ENCODE data around the gene PAK3.

The PAK3 gene

DNA sequence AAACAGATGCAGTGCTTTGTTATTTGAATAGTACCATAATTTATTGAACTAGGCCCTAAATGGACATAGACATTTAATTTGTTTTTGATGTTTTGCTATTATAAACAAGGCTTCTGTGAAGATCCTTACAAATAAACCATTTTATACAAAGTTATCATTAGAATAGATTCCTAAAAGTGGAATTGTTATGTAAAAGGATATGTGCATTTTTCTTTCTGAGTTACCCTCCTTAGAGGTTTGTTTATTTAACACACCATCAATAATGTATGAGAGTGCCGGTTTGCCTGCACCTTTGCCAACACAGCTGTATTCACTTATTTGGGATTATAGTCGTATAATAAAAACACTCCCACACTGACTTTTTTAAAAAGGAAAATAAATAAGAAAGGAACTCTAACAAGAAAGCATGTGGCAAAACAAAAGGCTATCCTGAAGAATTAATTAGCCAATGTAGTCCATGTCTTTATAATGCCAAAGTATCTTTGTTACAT lies 84.8 kb downstream of the PAK3 start:
- H3K4me1 ChIP-seq (ENCODE audit: low read length) = no peaks in the 10 kb centered on the region
- no peak for DNase-seq
- no peak overlapping the region for H3K9ac ChIP-seq (ENCODE audit: low read length)
- H3K79me2 ChIP-seq (ENCODE audit: low read length) = no peaks in the 10 kb centered on the region
- TF ChIP-seq CTCF (IDR thresholded peaks at IDR 0.05; ENCODE audit: low read length) (no peak), EZH2phosphoT487 (IDR thresholded peaks at IDR 0.05; ENCODE audit: low read length) (no peak)
- no peaks in the 10 kb centered on the region for H3K9me2 ChIP-seq (replicated peaks; ENCODE audit: insufficient read depth, low read length)
- H3K4me3 ChIP-seq (ENCODE audit: low read length) = no peak overlapping the region
- H3K4me2 ChIP-seq (ENCODE audit: low read depth, low read length) = no peak overlapping the region
- no peak overlapping the region for H3K27ac ChIP-seq (ENCODE audit: low read length)
- H3K9me3 ChIP-seq (replicated peaks; ENCODE audit: insufficient read depth, low read length) = no peaks in the 10 kb centered on the region; the same call in 1 of the 2 replicates
- H3K36me3 ChIP-seq (replicated peaks; ENCODE audit: insufficient read depth, low read length) = no peaks in the 10 kb centered on the region
- no peaks in the 10 kb centered on the region for H4K20me1 ChIP-seq (ENCODE audit: insufficient read depth, low read length)
- no peaks in the 10 kb centered on the region for H3F3A ChIP-seq (ENCODE audit: insufficient read depth, low read length)
- no peak overlapping the region for H2AFZ ChIP-seq (ENCODE audit: low read length)
- H3K27me3 ChIP-seq (replicated peaks; ENCODE audit: insufficient read depth, low read length) = no peaks in the 10 kb centered on the region

- no peaks in the 10 kb centered on the region for H4K20me1 ChIP-seq (ENCODE audit: insufficient read depth, low read length)
- H3K79me2 ChIP-seq (ENCODE audit: low read length) = no peaks in the 10 kb centered on the region
- H3K36me3 ChIP-seq (replicated peaks; ENCODE audit: insufficient read depth, low read length) = no peaks in the 10 kb centered on the region
- no peaks in the 10 kb centered on the region for H3K4me1 ChIP-seq (ENCODE audit: low read length)
- no peaks in the 10 kb centered on the region; the same call in 1 of the 2 replicates for H3K9me3 ChIP-seq (replicated peaks; ENCODE audit: insufficient read depth, low read length)
- H3K4me3 ChIP-seq (ENCODE audit: low read length) = no peak overlapping the region
- H3K4me2 ChIP-seq (ENCODE audit: low read depth, low read length) = no peak overlapping the region
- no peak overlapping the region for H3K27ac ChIP-seq (ENCODE audit: low read length)
- no peaks in the 10 kb centered on the region for H3K9me2 ChIP-seq (replicated peaks; ENCODE audit: insufficient read depth, low read length)
- TF ChIP-seq EZH2phosphoT487 (IDR thresholded peaks at IDR 0.05; ENCODE audit: low read length) (no peak), EZH2 (optimal IDR thresholded peaks at IDR 0.05; ENCODE audit: low read depth, low read length) (no peak)
- H2AFZ ChIP-seq (ENCODE audit: low read length) = no peak overlapping the region
- no peaks in the 10 kb centered on the region for H3K27me3 ChIP-seq (replicated peaks; ENCODE audit: insufficient read depth, low read length)
- no peak overlapping the region for H3K9ac ChIP-seq (ENCODE audit: low read length)
- no peak for DNase-seq
- no peaks in the 10 kb centered on the region for H3F3A ChIP-seq (ENCODE audit: insufficient read depth, low read length)
These were observed 86.0 kb downstream of the PAK3 start for GRCh38 chrX:111181951-111182350.

DNA sequence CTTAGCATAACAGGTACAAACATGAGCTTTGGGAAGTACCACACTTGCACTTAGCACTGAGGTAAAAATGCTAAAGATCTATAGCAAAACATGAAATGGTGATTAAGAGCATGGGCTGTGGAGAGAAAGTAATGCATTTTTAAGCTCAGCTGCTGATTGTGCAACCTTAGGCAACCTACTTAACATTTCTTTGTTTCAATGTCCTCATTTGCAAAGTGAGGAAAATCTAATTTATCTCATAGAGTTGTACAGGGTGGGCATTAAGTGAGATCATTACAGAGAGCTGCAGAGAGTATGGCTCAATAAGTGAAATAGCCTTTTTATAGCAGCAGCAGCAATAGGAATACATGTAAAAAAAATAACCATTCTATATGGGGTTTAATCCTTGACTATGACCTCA lies 87.0 kb downstream of the PAK3 start:
- Histone ChIP-seq H3F3A (ENCODE audit: insufficient read depth, low read length) (no peaks in the 10 kb centered on the region), H3K4me1 (ENCODE audit: low read length) (no peaks in the 10 kb centered on the region), H3K79me2 (ENCODE audit: low read length) (no peaks in the 10 kb centered on the region), H3K27me3 (replicated peaks; ENCODE audit: insufficient read depth, low read length) (no peaks in the 10 kb centered on the region), H3K9me2 (replicated peaks; ENCODE audit: insufficient read depth, low read length) (no peaks in the 10 kb centered on the region), H3K36me3 (replicated peaks; ENCODE audit: insufficient read depth, low read length) (no peaks in the 10 kb centered on the region), H3K4me3 (ENCODE audit: low read length) (no peak overlapping the region), H3K27ac (ENCODE audit: low read length) (no peak overlapping the region), H4K20me1 (ENCODE audit: insufficient read depth, low read length) (no peaks in the 10 kb centered on the region), H3K9me3 (replicated peaks; ENCODE audit: insufficient read depth, low read length) (no peaks in the 10 kb centered on the region), H2AFZ (ENCODE audit: low read length) (no peak overlapping the region), H3K9ac (ENCODE audit: low read length) (no peak overlapping the region), H3K4me2 (ENCODE audit: low read depth, low read length) (no peak overlapping the region)
- no peak for DNase-seq
- TF ChIP-seq EZH2 (optimal IDR thresholded peaks at IDR 0.05; ENCODE audit: low read depth, low read length) (no peak), EZH2phosphoT487 (IDR thresholded peaks at IDR 0.05; ENCODE audit: low read length) (no peak), CTCF (IDR thresholded peaks at IDR 0.05; ENCODE audit: low read length) (no peak)

- no peaks in the 10 kb centered on the region for H3K79me2 ChIP-seq (ENCODE audit: low read length)
- H3K4me3 ChIP-seq (ENCODE audit: low read length) = no peak overlapping the region
- H3F3A ChIP-seq (ENCODE audit: insufficient read depth, low read length) = no peaks in the 10 kb centered on the region
- H3K36me3 ChIP-seq (replicated peaks; ENCODE audit: insufficient read depth, low read length) = no peaks in the 10 kb centered on the region
- H3K27me3 ChIP-seq (replicated peaks; ENCODE audit: insufficient read depth, low read length) = no peaks in the 10 kb centered on the region
- no peak overlapping the region for H3K4me2 ChIP-seq (ENCODE audit: low read depth, low read length)
- H3K9ac ChIP-seq (ENCODE audit: low read length) = no peak overlapping the region
- DNase-seq = no peak
- H2AFZ ChIP-seq (ENCODE audit: low read length) = no peak overlapping the region
- H3K4me1 ChIP-seq (ENCODE audit: low read length) = no peaks in the 10 kb centered on the region
- TF ChIP-seq CTCF (IDR thresholded peaks at IDR 0.05; ENCODE audit: low read length) (no peak), EZH2phosphoT487 (IDR thresholded peaks at IDR 0.05; ENCODE audit: low read length) (no peak), EZH2 (optimal IDR thresholded peaks at IDR 0.05; ENCODE audit: low read depth, low read length) (no peak)
- no peaks in the 10 kb centered on the region for H4K20me1 ChIP-seq (ENCODE audit: insufficient read depth, low read length)
- no peak overlapping the region for H3K27ac ChIP-seq (ENCODE audit: low read length)
- no peaks in the 10 kb centered on the region for H3K9me2 ChIP-seq (replicated peaks; ENCODE audit: insufficient read depth, low read length)
- no peaks in the 10 kb centered on the region for H3K9me3 ChIP-seq (replicated peaks; ENCODE audit: insufficient read depth, low read length)
These were observed 95.6 kb downstream of the PAK3 start for GRCh38 chrX:111191598-111191997.
